CMK (cell line): ENCODE data around the gene IL17F.

Source experiments
- DNase-seq: peaks from one replicate; pipeline ENCODE4 v3.0.0-alpha.2; 2010; ENCODE audit warnings: low read depth

Gene IL17F

GRCh38 chr6:52244400-52244799, at the start of gene IL17F:
IL17F (minus strand) TSS chr6:52244500; CDS start chr6:52244429, 71 bp downstream.
- no peak for DNase-seq

- no peak for DNase-seq
Measured at GRCh38 chr6:52293067-52293466, 48.8 kb upstream of the IL17F start.

- no peak for DNase-seq
Measured at GRCh38 chr6:52288841-52289240, 44.5 kb upstream of the IL17F start.

GRCh38 chr6:52288216-52288615, 43.9 kb upstream of the IL17F start:
- DNase-seq: no peak

- DNase-seq: no peak
Measured at GRCh38 chr6:52286798-52287432, 42.6 kb upstream of the IL17F start.

- DNase-seq: no peak
Measured at GRCh38 chr6:52285177-52286068, 41.1 kb upstream of the IL17F start.

- DNase-seq: peak; percentile 95
Measured at GRCh38 chr6:52284460-52285176, 40.3 kb upstream of the IL17F start, which contains the start of gene MCM3. MCM3 (minus strand) TSS chr6:52284742; CDS start chr6:52284674, 68 bp downstream.

GRCh38 chr6:52284131-52284459, 39.8 kb upstream of the IL17F start:
- no peak for DNase-seq

GRCh38 chr6:52283111-52283510, 38.8 kb upstream of the IL17F start:
- no peak for DNase-seq

- no peak for DNase-seq
Measured at GRCh38 chr6:52276130-52276529, 31.8 kb upstream of the IL17F start.

GRCh38 chr6:52271852-52272460, 27.7 kb upstream of the IL17F start:
- DNase-seq: no peak

- no peak for DNase-seq
Measured at GRCh38 chr6:52263709-52264540, 19.6 kb upstream of the IL17F start.

GRCh38 chr6:52262620-52263344, 18.5 kb upstream of the IL17F start:
- no peak for DNase-seq

- no peak for DNase-seq
Measured at GRCh38 chr6:52261229-52261628, 16.9 kb upstream of the IL17F start.

- no peak for DNase-seq
Measured at GRCh38 chr6:52260634-52261033, 16.3 kb upstream of the IL17F start.

GRCh38 chr6:52255434-52255833, 11.1 kb upstream of the IL17F start:
- DNase-seq: no peak

GRCh38 chr6:52254731-52255378, 10.6 kb upstream of the IL17F start:
- no peak for DNase-seq

GRCh38 chr6:52253494-52253893, 9.2 kb upstream of the IL17F start:
- no peak for DNase-seq

- DNase-seq: no peak
Measured at GRCh38 chr6:52251113-52251512, 6.8 kb upstream of the IL17F start.

- DNase-seq: no peak
Measured at GRCh38 chr6:52249078-52249477, 4.8 kb upstream of the IL17F start.
